DMS53 treated with DMSO at 0.1 percent for 48 hours (cell line): Measurements from ENCODE around the gene BAIAP2L1.
"Not testable (repeated sequence)": the region's sequence is repeated elsewhere in the genome, so short reads cannot be mapped to it uniquely, and the experiment has no call there.

Source experiments
- DNase-seq: peaks from one replicate; lab custom pipeline; 2025; ENCODE audit not compliant: unreplicated experiment; lab: John Stamatoyannopoulos, UW

BAIAP2L1 gene

DNA sequence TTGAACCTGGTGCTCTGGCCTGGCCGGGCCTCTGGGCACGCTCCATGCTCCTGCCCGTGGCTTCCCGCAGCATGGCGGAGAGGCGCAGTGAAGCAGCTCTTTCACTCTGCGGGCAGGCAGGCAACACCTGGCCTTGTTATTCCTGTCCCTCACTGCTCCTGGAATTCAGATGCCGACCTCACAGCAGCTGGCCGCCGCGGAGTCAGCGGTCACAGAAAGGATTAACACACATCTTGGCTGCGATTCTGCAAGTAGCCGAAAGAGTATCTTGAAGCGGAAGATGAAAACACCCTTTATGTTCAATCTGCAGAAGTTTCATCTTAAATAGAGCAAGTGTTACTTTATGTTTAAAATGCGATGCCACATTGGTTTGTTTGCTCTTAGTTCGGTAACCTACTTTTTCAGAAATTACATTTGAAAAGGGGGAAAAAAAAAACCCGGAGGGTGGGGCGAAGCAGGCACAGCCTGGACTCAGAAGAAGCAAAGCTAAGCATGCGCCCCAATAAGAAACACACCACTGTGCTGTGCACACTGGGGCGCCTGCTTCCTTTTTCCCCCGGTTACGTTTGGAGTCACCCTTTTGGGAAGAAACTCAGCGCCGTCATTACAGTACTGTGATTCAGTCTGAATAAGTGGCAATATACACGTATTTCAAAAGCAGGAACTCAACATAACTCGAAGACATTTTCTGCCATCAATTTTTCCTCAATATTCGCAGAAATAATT lies 77.1 kb downstream of the BAIAP2L1 start:
- DNase-seq, result no peak

DNA sequence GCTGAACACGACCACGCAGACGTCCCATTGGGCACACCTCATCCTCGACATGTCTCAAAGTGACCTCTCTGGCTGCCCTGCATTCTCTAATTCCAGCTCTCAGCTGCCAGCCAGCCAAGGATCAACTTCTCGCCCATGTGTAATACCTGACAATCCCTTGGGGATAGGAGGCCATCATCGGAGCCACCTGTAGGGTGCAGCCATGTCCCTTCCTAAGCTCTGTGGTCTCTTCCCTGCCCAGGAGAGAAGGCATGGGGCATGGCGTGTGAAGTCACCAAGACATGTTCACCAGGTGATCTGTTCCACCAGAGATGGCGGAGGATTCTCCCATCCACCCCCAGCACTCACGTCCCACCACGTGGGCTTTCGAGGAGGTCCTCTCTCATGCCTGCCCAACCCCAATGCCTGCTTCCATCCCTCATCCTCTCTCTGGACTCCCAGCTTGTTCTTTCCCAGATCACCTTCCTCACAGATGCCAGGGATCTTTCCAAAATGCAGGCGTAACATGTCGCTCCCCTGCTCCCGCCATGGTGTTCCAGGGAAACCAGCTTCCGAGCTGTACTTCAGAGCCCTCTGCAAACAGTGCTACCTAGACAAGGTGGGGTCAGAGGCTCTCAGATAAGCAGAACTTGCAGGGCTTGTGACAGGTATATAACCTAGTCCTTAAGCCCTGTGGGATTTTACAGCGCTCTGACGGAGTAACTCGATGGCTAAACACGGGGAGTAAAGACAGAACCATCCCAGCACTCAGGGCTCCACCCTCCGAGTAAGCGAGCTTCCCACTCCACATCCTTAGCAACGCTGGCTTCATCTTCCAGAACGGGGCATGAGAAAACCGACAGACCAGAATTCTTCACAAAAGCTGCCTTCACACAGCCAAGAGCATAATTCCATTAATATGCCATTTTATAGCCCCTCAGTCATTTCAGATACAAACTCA lies 78.3 kb downstream of the BAIAP2L1 start:
- no peak for DNase-seq

DNA sequence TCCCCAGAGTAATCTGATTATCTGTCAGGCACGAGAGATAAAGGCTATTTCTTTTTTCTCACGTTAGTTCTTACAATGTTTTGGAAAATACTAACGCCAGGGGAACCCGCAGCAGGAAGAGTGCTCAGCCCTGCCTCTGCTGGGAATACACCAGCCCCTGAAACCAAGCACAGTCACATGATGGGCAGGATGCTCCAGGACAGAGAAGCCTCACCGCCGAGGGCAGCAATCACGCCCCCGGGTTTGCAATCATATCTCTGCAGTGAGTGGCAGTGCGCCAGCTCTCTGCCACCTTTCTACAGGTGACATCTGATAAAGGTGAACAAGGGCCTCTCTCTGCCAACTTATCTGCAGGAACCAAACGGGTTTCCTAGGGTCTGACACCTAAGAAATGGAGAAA lies 79.6 kb downstream of the BAIAP2L1 start:
- no peak for DNase-seq

DNA sequence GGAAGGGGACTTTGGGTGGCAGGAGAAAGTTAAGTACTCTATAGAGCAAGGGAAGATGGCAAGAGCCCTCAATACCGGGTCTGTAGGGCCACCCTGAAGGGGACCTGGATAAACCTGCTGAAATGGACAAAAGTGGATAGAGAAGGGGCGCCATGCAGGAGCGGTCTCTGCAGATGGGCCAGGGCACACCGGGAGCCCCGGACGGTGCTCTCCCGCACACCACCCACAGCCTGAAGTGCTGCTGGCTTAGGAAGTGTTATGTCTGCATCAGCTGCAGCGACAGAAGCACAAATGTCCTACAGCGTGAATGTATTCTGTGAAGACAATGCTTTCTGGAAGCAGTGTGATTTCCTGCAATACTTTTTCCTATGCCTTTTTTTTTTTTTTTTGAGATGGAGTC lies 81.7 kb downstream of the BAIAP2L1 start:
- no peak for DNase-seq

DNA sequence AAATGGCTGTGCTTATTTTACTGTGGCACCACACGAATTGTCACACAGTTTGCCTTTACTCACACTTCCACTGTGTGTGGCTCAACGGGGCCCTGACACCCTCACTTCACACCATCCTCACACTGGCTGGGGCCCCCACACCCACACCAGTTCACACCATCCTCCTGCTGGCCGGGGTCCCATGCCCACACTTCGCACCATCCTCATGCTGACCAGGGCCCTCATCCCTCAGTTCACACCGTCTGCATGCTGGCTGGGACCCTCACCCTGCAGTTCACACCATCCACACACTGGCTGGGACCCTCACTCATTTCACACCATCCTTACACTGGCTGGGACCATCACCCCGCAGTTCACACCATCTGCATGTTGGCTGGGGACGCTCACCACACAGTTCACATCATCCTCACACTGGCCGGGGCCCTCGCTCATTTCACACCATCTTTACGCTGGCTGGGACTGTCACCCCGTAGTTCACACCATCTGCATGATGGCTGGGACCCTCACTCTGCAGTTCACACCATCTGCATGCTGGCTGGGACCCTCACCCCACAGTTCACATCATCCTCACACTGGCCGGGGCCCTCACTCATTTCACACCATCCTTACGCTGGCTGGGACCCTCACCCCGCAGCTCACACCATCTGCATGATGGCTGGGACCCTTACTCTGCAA lies 83.4 kb downstream of the BAIAP2L1 start:
- DNase-seq, result no peak

DNA sequence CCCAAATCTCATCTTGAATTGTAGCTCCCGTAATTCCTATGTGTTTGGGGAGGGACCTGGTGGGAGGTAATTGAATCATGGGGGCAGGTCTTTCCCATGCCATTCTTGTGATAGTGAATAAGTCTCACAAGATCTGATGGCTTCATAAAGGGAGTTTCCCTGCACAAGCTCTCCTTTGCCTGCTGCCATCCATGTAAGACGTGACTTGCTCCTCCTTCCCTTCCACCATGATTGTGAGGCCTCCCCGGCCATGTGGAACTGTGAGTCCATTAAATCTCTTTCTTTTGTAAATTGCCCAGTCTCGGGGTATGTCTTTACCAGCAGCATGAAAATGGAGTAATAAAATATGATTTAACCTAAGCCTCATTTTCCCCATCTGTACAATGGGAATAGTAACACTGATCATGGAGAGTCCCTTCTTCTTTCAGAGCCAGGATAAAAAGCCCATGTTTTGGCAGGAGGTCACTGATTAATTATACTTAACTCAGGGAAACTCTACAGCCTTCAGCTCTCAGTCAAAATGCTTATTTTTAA lies 84.8 kb downstream of the BAIAP2L1 start:
- DNase-seq, result not testable (repeated sequence)

DNA sequence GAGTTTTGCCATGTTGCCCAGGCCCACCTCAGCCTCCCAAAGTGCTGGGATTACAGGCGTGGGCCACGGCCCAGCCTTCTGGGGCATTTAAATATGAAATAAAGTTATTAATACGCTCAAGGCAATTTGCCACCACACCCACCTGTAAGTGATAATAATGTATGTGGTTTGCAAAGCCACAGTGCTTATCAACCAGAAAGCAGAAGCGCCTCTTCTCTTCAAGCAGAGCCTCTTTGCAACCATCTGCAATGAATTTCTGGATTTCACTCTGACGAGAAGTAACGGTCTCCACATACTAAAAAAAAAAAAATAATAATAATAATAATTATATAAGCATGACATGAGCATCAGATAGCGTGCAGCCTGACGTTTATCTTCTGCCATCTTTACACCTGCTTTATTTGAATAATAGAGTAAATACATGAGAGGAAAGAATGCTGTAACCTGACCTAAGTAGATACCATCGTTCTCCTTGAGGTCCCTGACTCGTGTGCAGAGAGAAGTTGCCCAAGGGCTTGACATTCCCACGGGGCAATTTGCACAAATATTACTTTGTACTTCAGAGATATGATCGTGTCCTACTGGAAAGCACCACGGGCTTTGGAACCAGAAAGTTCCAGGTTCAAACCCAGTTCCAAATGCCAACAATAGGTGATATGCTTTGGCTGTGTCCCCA lies 85.4 kb downstream of the BAIAP2L1 start:
- no peak for DNase-seq

DNA sequence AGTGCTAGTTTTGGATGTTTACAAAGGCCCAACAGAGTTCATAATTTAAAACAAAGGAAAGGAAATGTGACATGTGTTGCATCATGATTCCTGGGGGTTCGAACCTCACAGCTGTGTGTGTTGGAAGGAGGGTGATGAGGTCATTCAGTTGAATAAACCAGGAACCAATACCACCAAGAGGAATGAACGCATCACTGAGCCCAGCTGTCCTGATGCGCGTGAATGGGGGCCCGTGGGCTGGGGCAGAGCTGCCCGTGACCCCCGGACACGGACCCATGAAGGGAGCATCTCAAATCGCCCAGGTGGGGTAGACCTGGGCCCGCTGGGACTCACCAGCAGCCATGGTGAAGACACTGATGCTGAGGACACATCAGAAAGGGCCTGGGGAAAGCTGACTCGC lies 86.4 kb downstream of the BAIAP2L1 start:
- DNase-seq, result no peak

DNA sequence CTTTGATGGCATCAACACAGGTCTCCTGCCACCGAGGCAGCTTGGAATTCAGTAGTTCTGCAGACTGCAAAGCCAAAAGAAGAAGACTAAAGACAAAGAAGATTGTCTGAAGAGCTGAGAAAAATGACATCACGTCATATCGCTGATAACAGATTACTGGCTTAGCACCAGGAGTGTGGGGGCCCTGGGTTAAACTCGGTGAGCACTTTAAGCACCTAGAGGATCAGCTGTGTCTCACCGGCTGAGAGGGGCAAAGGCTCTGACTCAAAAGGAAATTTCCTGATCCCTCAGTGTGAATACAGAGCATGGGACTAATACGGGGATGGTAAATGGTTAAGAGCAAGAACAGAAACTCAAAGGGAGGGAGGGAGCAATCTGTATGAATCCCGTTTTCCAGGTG lies 88.7 kb downstream of the BAIAP2L1 start:
- DNase-seq, result no peak

DNA sequence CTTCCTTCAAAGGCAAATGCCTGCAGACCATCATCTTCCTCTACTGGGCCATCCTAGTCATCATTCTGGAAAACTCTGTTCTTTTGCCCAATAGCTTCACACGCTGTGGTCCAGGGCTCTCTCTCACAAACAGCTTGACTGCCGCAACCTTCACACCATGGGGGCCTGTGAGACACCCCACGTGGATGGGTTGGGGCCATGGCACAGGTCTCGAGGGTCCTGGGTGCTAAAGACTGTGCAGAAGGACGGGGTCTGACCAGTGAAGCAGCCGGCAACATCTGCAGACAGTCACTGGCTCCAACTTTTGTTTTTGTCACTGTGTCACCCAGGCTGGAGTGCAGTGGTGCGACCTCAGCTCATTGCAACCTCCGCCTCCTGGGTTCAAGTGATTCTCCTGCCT lies 91.3 kb downstream of the BAIAP2L1 start:
- DNase-seq, result no peak

DNA sequence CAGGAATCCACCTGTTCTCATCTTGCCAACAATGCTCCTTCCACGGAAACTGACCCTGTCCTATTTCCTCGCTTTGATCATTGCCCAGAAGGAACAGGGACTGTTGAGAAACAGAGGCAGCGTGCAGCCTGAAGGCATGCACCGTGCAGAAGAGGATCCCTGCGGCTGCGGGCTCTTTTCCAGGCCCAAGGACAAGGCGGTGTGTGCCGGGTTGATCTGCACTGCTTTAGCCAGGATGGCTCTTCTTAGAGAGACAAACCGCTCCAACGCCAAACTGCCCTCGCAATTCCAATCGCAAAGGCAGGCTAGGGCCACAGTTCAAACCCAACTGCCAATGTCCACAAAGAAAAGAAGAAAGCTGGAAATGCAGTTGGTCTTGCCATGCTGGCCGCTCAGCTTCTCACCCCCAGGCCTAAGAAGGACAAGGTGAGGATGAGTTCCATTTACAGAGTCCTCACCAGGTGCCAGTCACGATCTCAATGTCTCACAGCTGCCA lies 92.9 kb downstream of the BAIAP2L1 start:
- DNase-seq, result no peak

DNA sequence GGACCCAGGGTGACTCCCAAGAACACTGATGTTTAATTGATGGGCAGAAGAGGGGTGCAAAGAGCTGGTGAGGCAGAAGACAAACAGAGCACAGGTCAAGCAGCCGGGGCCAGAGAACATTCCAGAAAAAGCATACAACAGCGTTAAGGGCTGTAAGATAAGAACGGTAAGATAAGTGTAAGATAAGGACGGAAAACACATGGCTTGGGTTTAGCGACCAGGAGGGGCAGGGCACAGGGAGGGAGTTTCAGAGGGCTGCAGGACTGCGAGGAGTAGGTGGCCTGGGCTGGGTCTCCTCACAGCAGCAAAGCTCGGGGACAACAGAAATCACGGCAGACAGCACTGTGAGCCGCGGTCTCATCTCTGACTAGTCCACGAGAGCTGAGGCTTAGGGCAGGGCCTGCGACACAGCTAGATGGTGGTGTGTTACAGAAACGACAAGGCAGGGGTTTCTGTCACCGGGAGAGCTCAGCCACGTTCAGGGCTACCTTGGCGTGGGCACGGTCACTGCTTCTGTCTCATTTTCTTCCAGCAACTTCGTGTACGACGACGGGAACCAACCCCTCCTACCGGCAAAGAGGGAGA lies 94.8 kb downstream of the BAIAP2L1 start:
- no peak for DNase-seq

DNA sequence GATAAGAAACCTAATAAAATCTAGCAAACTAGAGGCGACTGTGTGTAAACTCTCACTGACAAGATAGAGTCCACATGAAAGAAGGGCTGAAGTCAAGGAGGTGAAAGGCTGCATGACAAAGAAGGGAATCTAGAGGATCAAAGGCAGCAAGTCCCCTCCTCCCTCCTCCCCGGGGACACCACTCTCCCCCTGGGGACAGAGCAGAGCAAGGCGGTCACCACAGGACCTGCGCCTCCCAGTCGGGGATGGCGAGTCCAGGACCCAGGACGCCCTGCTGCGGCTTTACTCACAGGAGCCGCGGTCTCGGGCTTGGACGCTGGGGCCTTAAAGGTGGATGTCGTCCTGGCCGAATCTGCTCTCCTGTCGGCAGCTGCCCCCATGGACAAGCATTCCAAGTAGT lies 97.0 kb downstream of the BAIAP2L1 start:
- DNase-seq, result no peak

DNA sequence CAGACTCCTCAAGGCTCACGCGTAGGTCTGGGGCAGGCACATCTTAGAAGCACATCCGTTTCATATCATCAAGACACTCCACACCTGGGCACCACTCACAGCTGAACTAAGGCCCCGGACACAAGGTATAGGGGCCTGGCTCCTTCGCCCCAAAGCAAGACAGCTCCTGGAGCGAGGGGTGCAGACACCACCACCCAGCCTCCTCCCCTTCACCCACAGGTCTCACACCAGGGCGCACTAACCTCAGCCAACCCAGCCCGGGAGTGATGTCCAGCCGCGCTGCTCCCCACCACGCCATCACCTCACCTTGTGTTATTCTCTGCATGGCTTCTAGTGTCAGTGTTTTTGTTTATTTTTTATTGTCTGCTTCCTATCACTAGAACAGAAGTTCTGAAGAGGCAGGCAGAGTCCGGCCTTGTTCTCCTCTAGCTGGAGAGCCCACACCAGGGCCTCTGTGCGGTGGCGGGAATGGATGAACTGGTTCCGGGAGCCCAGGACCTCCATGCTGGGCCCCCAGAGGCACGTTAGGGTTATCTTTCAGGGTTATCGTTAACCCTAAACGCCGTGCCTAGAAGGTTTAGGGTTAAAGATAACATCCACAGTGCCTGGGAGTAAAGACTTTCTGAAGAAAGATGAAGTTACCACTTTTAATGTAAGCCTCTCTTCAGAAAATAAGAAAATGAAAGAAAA lies 97.6 kb downstream of the BAIAP2L1 start:
- no peak for DNase-seq

DNA sequence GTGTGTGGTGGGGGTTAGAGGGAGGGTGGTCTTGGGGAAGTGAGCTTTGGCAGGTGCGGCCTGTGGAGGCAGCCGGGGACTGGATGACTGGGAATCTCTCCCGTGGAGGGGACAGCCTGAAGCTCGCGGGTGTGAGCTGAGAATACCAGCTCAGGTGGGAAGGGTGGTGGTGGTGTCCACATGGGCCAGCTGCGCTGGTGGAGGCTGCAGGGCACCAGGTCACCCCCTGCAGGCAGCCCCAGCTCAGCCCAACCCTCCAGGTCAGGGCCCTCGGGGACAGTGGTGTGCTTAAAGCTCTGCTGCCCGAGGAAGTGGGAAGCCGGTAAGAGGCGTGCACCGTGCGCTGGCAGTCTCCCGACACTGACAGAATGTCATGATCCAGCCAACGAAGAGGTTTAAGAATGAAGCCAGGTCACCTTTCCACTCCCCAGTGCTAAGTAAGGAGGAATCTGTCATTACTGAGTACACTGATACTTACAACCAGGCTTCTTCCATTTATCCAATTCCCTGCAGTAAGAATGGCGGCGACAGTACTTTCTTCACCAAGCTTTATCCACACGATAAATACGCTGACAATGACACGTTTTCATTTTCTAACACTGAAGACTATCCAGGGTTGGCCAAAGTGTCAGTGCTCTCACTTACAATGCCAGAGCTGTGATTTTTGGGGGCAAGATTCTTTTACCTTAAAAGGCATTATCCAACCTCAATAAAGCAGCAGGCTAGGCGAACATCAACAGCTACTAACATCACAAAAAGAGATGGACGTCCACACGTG lies 99.0 kb downstream of the BAIAP2L1 start:
- DNase-seq, result no peak

DNA sequence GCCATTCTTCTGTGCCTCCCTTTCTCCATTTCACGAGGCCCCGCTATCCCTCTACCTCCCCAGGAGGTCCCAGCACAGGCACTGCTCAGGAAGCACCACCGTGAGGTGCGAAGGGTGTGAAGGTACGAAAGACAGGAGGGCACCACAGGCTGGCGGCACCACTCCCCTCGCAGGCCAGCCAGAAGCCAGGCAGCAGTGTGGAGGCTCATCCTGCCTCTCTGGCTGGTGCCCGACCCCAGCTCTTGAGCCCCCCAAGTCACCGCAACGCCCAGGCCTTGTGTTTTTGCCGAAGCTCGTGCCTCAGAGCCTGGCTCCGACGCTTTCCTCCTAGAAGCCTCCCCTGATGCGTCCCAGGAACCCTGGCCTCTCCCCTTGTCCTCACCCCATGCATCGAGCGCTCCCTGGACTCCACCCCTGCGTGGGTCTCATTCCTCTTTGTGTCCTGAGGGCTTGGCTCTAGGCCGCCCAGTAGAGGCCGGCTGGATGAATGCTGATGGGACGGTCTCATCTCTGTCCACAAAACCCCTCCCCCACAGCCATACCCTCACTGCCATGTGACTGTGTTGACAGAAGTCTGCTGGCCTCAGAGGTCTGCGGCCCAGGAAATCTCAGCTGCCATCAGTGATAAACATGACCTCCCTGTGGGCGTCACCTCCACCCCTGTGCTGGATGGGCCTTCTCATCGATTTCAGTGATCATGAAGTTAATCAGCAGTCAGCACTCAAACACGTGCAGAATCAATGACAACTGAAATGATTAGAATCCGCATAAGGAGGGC lies 100.1 kb downstream of the BAIAP2L1 start:
- no peak for DNase-seq

DNA sequence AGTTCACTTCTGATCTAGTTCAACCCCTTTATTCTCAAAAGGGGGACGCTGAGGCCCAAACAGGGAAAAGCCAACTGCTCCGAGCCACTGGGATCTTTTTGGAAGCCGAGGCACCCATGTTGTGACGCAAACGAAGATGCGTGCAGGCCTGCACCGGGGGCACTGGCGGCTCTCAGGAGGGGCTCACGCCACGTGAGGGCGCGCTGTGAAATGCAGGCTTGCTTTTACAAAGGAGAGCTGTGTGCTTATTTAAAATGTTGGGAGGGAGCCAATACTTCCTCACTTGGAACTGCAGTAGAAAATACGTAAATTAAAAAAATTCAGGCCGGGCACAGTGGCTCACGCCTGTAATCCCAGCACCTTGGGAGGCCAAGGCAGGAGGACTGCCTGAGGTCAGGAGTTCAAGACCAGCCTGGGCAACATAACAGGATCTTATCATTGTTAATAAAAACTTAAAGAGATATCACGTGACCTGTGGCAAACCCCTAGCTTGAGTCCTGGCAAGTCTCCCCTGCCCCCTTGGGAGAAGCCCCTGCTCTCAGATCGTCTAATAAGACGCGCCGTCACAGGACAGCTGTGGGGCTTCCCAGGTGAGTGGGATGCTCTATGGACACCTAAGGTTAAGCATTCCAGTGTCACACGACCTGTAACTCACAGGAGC lies 103.1 kb downstream of the BAIAP2L1 start:
- DNase-seq, result no peak

DNA sequence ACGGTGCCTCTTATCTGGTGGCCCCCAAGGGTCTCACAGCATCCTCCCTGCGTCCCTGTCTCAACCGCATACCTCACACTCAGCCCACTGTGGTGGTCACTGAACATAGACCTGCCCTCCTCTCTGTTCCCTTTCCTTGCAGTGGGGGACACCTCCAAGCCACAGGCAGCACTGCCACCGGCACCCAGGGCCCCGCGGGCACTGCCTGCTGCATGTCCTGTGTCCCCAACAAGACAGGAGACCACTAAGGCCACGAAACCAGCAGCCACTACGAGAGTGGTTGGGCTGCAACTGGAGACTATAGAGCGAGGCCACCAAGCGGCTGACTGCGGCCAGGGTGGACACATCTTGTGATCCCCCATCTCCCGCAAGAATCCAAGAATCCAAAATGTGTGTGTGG lies 104.1 kb downstream of the BAIAP2L1 start:
- no peak for DNase-seq
